GM21529 (cell line): Measurements from ENCODE around the gene BABAM2.
"Not testable (repeated sequence)": the region's sequence is repeated elsewhere in the genome, so short reads cannot be mapped to it uniquely, and the experiment has no call there.

Source experiments
- ATAC-seq: cut with Tn5 transposase; IDR thresholded peaks from one replicate; pipeline ENCODE4 v1.9.1; 2021; ENCODE audit not compliant: unreplicated experiment

Gene BABAM2

DNA sequence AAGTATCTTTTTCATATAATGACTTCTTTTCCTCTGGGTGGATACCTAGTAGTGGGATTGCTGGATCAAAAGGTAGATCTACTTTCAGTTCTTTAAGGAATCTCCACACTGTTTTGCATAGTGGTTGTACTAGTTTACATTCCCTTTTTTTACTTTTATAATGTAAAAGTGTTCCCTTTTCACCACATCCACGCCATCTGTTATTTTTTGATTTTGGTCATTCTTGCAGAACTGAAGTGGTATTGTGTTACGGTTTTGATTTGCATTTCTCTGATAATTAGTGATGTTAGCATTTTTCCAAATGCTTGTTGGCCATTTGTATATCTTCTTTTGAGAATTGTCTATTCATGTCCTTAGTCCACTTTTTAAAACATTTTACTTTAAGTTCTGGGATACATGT is 127.9 kb downstream of the BABAM2 start:
- ATAC-seq: not testable (repeated sequence)

DNA sequence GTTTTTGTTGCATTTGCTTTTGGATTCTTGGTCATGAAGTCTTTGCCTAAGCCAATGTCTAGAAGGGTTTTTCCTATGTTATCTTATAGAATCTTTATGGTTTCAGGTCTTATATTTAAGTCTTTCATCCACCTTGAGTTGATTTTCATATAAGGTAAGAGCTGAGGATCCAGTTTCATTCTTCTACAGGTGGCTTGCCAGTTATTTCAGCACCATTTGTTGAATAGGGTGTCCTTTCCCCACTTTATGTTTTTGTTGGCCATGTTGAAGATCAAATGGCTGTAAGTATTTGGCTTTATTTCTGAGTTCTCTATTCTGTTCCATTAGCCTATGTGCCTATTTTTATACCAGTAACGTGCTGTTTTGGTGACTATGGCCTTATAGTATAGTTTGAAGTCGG is 129.0 kb downstream of the BABAM2 start:
- not testable (repeated sequence) for ATAC-seq

DNA sequence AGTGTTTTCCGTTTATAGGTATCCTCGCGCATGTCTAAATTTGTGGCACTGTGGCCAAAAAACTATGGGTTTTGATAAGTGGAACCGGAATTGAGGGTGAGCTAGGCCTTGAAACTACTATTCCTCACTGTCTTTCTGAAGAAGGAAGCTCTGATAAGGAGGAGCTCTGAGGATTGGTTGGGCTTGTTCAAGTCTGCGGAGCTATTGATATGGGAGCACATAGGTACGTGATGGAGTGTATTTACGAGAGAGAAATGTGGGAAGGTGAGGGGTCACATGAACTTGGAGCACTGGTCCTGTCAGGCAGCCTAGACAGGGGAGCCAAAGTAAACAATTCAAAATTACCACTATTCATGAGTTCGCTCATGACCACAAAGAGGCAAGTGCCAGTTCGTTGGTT is 131.4 kb downstream of the BABAM2 start:
- no peak for ATAC-seq

DNA sequence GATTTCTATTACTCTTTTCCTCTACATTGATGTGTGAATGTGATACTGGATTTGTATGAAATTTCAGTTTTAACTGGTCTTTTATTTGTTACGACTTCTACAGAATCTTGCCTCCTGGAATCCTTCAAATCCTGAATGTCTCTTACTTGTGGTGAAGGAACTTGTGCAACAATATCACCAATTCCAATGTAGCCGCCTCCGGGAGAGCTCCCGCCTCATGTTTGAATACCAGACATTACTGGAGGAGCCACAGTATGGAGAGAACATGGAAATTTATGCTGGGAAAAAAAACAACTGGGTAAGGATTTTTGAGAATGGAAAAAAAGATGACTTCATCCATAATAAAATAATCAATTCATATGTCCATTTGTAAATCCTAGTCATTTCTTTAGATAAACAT is 134.6 kb downstream of the BABAM2 start:
- ATAC-seq: no peak

DNA sequence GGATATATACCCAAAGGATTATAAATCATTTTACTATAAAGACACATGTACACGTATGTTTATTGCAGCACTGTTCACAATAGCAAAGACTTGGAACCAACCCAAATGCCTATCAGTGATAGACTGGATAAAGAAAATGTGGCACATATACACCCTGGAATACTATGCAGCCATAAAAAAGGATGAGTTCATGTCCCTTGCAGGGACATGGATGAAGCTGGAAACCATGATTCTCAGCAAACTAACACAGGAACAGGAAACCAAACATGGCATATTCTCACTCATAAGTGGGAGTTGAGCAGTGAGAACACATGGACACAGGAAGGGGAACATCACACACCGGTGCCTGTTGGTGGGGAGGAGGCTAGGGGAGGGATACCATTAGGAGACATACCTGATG is 135.7 kb downstream of the BABAM2 start:
- not testable (repeated sequence) for ATAC-seq

DNA sequence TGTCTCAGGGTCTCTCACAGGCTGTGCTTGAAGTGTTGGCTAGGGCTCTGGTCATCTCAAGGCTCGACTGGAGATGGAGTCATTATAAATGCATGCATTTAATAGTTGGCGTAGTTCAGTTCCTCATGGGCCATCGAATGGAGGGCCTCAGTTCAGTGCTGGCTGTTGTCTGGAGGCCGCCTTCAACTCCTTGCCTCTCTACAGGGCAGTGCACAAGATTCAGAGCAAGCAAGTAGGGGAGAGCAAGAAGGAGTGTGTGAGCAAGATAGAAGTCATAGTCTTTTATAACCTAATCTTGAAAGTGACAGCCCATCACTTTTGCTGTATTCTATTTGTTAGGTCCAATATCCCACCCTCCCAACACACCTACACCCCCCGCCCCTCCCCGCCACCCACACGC is 137.5 kb downstream of the BABAM2 start:
- ATAC-seq: no peak

DNA sequence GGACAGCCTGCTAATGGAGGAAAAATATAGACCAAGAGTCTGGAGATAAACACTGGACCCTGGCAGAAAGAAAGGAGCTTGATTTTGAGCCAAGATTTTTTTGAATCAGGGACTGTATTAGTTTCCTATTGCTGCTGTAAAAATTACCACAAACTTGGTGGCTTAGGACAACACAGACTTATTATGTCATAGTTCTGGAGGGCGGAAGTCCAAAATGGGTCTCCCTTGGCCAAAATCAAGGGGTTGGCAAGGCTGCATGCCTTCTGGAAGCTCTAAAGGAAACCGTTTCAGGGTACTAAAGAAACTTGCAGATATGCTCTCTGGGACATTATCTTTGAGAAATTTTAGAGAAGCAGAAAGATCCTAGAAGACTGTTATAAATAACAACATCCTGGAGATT is 140.1 kb downstream of the BABAM2 start:
- ATAC-seq: no peak

DNA sequence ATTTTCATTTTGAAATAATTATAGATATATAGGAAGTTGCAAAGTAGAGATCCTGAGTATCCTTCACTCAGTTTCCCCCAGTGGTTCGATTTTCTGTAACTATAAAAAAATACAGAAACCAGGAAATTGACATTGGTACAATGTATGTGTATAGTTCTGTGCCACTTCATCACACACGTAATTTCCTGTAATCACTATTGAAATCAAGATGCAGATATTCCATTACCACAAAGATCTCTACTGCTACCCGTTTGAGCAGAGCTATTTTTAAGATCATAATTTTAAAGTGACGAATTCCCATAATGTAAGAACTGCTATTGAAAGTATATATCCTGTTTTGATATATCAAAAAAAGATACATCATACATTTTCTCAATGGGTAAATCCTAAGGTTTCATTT is 142.3 kb downstream of the BABAM2 start:
- ATAC-seq: no peak

DNA sequence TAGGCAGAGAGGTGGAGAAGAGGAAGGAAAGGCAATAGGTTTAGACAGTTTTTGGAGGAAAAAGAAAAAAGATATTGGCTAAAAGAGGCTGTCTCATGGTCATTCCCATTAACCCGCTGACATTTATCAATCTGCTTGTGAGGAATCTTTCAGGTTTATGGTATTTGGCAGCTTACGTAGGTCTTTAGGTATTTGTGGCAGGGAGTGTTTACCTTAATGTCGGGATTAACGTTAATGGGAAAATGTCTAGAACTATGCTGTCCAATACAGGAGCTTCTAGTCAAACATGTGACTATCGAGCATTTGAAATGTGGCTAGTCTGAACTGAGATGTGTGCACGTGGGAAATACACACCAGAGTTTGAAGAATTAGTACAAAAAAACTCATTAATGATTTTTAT is 144.2 kb downstream of the BABAM2 start:
- ATAC-seq: no peak

DNA sequence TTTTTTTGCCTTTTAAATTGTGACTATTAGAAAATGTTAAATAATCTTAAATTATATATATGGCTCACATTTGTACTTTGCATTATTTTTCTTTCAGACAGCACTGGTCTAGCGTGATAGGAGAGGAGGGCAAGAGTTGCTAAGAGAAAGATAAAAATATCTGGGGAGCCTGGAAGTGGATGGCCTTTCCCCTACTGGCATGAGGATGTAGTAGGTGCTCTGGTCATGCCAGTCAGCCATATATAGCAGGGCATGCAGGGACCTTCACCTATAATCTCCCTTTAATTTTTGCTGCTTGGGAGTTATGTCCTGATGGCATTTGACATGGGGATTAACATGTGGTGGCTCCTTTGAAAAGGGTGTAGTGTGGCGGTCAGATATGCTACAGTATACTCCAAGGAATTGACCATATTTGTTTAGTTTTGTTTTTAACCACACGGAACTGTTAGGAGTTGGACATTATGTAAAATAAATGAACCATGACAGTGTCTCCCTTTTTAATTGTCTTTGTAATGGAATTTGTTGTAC is 144.7 kb downstream of the BABAM2 start:
- ATAC-seq: no peak

DNA sequence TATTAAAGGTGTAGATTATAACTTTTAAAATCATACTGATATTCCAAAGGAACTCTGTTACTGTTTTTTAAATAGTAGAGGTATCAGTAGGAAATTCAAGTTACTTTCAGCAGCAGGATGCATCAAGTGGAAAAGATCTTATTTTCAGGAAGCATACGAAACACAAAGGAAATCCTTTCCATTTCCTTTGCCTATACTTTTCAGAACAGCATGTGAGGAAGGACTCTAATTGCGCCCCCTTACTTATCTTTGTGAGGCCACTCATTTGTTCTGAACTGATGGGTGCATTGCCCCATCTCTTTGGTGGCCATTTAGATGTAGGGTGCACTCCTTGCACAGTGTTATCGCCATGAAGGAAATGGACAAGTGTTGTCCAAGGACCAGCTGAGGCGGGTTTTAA is 145.3 kb downstream of the BABAM2 start:
- ATAC-seq: no peak

DNA sequence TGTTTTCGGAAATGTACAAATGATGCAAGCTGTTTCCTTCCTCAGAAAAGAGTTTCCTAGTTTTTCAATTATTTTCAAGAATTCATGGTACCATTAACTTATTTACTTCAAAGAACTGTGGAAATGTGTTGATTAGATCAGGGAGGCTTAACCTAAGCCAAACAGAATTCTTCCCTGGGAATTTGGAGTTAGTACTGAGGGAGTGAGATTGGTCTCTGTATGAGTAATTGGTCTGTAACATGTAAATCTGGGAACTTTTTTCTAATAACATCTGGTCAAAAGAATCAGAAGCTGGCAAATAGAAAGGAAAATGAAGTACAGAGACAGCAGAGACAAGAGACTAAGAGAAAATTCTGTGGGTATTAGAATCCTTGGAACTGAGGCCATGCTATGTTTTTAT is 145.8 kb downstream of the BABAM2 start:
- ATAC-seq: no peak

DNA sequence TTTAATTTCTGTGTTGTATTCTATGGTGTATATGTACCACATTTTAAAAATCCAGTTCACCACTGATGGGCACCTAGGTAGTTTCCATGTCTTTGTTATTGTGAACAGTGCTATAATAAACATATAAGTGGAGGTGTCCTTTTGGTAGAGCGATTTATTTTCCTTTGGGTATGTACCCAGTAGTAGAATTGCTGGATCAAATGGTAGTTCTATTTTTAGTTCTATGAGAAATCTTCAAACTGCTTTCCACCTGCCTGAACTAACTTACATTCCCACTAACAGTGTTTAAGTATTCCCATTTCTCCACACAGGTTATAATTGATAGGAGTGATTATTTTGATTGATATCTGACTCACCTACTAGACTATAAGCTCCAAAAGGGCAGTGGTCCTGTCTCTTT is 148.2 kb downstream of the BABAM2 start:
- no peak for ATAC-seq

DNA sequence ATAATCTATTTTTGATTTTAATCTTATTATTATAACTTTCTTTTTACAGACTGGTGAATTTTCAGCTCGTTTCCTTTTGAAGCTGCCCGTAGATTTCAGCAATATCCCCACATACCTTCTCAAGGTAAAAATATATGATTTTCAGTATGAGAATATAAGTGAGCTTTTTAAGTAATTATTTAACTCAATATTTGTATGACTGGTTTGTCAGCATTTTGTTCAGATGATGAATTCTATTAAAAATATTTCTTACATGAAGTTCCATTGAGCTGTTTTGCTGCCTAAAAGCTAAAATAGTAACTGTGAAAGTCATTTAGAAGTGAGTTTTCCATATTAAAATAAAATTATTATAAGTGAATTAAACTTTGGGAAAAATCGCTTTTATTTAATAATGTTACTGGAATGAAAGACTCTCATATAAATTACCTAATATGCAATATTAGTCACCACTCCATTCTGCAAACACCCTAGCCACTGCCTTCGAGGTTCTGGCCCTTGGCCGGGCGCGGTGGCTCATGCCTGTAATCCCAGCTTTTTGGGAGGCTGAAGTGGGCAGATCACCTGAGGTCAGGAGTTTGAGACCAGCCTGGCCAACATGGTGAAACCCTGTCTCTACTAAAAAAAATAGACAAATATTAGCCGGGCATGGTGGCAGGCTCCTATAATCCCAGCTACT is 155.3 kb downstream of the BABAM2 start:
- ATAC-seq: no peak

DNA sequence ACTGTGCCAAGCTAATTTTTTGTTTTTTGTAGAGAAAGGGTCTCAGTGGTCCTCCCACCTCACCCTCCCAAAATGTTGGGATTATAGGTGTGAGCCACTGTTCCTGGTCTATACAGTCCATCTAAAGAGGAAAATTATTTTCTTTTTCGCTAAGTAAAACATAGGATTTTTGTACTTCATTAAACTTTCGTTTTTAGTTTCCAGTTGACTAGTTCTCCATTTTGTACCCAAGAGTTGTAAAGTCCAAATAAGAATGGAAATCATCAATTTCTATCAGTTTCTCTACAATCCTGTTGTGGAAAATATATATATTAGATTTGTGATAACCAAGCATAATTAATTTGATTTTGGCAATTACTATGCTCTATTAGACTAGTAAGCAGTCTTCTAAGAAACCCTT is 156.4 kb downstream of the BABAM2 start:
- ATAC-seq: no peak

DNA sequence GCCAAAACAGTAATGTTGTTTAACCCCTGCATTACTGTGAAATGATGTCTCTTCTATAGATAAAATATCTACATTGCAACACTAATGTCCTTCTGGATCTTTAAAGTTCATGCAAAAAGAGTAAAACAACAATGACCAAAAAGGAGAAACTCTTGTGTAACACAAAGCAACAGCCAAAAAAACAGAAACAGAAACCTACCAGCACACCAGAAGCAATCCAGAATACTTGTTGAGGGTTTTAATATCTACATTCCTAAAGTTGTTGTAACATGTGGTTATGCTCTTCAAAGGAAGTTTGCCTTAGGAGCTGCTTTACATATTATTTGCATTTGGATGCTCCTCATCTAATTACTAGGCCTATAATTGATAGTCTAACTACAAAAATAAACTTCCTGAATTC is 157.2 kb downstream of the BABAM2 start:
- no peak for ATAC-seq

DNA sequence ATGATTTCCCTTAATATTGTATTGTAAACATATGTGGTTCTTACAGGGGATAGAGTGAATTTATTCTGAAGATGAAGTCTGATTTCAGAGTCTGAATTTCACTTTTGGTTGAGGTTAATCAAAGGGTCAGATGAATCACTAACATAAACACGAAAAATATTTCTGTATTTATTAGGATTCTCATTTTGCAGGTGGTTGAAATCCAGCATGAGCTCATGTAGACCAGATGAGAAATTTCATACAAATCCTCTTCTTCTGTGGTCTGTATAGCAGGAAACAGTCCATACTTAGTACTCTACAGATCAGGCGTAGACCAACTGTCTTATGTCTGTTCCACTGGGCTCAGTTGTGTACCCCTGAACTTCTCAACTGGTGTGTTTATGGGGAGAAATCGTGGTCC is 157.8 kb downstream of the BABAM2 start:
- no peak for ATAC-seq

DNA sequence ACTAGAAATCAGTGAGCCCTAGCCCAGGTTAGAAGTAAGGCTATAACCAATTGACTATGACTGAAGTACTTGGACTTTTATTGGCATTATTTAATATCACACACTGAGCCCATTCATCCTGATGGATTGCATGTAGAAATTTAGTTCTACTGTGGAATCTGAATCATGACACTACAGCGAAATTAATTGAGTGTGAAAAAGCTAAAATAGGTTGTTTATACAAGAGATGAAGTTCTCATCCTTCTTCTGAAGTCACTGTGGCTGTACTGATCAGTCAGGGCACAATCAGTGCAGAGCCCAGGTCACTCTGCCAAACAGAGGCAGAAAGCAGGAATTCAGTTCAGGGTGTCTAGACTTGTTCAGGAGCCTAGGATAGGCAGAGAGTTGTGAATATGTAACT is 158.9 kb downstream of the BABAM2 start:
- ATAC-seq: no peak

DNA sequence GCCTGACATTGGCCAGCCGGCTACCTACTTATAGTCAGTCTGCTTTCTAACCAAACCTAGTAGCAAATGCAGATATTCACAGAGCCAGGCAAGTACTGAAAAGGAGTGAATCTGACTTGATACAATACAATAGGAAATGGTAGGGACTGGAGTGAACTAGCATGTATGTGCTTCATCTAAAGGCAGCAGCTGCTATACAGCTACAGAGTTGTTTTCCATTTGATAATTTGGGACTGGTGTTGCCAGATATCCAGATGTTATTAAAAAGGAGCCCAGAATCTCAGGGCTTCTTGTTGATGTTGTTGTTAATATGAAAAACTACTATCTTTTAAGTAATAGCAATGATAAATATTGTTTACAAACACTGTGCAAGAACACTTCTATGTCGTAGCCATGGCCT is 159.4 kb downstream of the BABAM2 start:
- no peak for ATAC-seq

DNA sequence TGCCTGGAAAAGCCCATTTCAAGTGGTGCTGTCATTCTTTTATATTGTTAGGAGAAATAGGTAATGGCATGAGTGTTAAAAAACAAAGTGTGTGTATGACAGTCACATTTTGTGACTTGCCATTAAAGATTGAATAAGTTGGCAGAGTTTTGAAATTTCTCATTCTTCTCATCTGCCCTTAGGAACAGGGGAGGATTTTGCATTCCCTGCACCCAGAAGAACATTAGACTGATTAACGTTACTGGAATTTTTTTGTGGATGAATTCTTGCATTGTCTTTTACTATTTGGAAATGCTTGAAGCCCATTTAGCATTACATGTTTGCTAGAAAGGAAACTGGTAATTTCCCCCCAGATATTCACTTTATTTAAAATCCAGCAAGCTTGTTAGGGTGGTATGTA is 162.2 kb downstream of the BABAM2 start:
- no peak for ATAC-seq

DNA sequence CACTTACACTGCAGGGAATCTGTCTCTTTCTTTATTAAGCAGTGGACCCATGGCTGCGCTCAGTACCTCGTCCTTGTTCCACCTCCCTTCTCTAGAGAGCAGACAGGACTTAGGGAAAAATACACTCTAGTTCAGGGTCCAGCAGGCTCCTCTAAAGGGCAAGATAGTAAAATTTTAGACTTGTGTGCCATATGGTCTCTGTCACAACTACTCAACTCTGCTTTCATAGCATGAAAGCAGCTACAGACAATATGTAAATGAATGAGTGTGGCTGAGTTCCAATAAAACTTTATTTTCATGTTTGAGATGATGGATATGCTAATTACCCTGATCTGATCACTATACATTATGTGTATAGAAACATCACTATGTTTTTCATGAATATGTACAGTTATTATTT is 163.1 kb downstream of the BABAM2 start:
- ATAC-seq: no peak

DNA sequence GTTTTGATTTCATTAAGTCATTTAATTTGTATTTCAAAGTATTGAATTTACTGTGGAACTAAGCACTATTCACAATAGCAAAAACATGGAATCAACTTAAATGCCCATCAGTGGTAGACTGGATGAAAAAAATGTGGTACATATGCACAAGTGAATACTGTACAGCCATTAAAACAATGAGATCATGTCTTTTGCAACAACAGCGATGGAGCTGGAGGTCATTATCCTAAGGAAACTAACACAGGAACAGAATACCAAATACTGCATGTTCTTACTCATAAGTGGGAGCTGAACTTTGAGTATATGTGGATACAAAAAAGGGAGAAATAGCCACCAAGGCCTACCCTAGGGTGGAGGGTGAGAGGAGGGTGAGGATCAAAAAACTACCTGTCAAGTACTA is 164.4 kb downstream of the BABAM2 start:
- ATAC-seq: no peak

DNA sequence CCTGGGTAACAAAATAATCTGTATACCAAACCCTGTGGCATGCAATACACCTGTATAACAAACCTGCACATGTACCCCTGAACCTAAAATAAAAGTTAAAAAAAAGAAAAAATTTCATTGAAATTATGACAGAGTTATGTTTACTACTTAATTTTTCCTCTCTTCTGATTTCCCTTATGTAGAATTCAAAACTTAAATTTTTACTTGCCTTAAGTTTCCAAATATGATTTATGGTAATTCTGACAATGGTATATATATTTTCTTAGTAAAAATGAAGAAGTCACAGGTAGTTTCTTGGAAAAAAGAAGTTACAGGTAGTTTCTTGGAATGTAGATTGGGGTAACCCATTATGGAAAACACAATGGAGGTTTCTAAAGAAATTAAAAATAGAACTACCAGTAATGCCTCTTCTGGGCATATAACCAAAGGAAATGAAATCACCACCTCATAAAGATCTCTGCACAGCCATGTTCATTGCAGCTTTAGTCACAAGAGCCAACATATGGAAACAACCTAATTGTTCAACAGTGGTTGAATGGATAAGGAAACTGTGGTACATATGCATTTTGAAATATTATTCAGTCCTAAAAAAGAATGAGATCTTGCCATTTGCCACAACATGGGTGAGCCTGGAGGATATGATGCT is 164.9 kb downstream of the BABAM2 start:
- ATAC-seq: no peak
